Measurements from ENCODE around the gene RPTOR.
"Not testable (repeated sequence)": the region's sequence is repeated elsewhere in the genome, so short reads cannot be mapped to it uniquely, and the experiment has no call there.

Gene RPTOR

GRCh38 chr17:80873307-80873951, 328.8 kb downstream of the RPTOR start:
- FAIRE-seq (no peak), DNase-seq (ENCODE audit: insufficient read length, low spot score) (no peak)
- no peak for TF ChIP-seq CTCF (IDR thresholded peaks at IDR 0.05; ENCODE audit: insufficient read depth, missing control alignments)

- no peak for TF ChIP-seq CTCF (IDR thresholded peaks at IDR 0.05; ENCODE audit: insufficient read depth, missing control alignments)
- FAIRE-seq: no peak
- no peak for DNase-seq (ENCODE audit: insufficient read length, low spot score)
Observed at GRCh38 chr17:80874866-80875445, 330.3 kb downstream of the RPTOR start.

- not testable (repeated sequence) for FAIRE-seq; DNase-seq (ENCODE audit: insufficient read length, low spot score)
Observed at GRCh38 chr17:80875480-80875995, 330.9 kb downstream of the RPTOR start.

- not testable (repeated sequence) for DNase-seq (ENCODE audit: insufficient read length, low spot score); FAIRE-seq
Observed at GRCh38 chr17:80876456-80876949, 331.9 kb downstream of the RPTOR start.

GRCh38 chr17:80876950-80877728, 332.5 kb downstream of the RPTOR start:
- TF ChIP-seq CTCF (IDR thresholded peaks at IDR 0.05; ENCODE audit: insufficient read depth, missing control alignments): no peak
- DNase-seq (ENCODE audit: insufficient read length, low spot score) (no peak), FAIRE-seq (no peak)

GRCh38 chr17:80877729-80878303, 333.2 kb downstream of the RPTOR start:
- no peak for DNase-seq (ENCODE audit: insufficient read length, low spot score)
- no peak for TF ChIP-seq CTCF (IDR thresholded peaks at IDR 0.05; ENCODE audit: insufficient read depth, missing control alignments)
- FAIRE-seq: no peak

- no peak for FAIRE-seq
- TF ChIP-seq CTCF (IDR thresholded peaks at IDR 0.05; ENCODE audit: insufficient read depth, missing control alignments): no peak
- DNase-seq (ENCODE audit: insufficient read length, low spot score): no peak
Observed at GRCh38 chr17:80878876-80879722, 334.5 kb downstream of the RPTOR start.
